GM12878 (cell line): ENCODE data around the gene RAD51B. TPM values are rescaled to one million over a fixed set of nuclear protein-coding genes. Genes with fewer than 3 reads are reported as not detected.

Experiments used
- ATAC-seq: fragments of 200-7000 bp; cut with Tn5 transposase; 3 replicates; pipeline ENCODE4 v1.9.1; 2020; ENCODE audit warnings: mild to moderate bottlenecking, moderate library complexity
- BruUV-seq: library from RNA; stranded (reverse); fragments of 400-500 nt; replicated peaks from 2 replicates; lab custom pipeline; 2021; lab: Mats Ljungman, UMichigan
- CTCF ChIA-PET: fragments of 300-600 bp; sonication (Branson Sonifier 250); formaldehyde crosslinking; extraction: SDS; loops from one replicate; lab custom pipeline; 2021; ENCODE audit warnings: inconsistent platforms; lab: Yijun Ruan, JAX
- POLR2A ChIA-PET: fragments of 350-600 bp; formaldehyde crosslinking; extraction: SDS; loops from one replicate; lab custom pipeline; 2021; ENCODE audit warnings: inconsistent platforms; lab: Charles Lee
- RAD21 ChIA-PET: fragments of 300-600 bp; sonication (Branson Sonifier 250); formaldehyde crosslinking; loops from one replicate; lab custom pipeline; 2023; ENCODE audit warnings: antibody characterized with exemption; ENCODE audit not compliant: unreplicated experiment; lab: Charles Lee
- SMC1A ChIA-PET: fragments of 300-600 bp; sonication (Branson Sonifier 250); formaldehyde crosslinking; loops from one replicate; lab custom pipeline; 2023; ENCODE audit not compliant: unreplicated experiment, uncharacterized antibody; lab: Charles Lee
- DNase-seq: peaks from one replicate; pipeline ENCODE4 v3.0.0-alpha.2; 2011; ENCODE audit warnings: low read depth, low spot score
- FAIRE-seq: peaks from 3 replicates; lab custom pipeline; 2011; peaks lifted over from hg19 to GRCh38; lab: Jason Lieb, UNC
- H2AFZ ChIP-seq: 2 replicates; pipeline ENCODE4 v1.6.0; 2011; ENCODE audit warnings: low read depth, low read length, control low read depth; ENCODE audit not compliant: control insufficient read depth
- H3K27ac ChIP-seq: 2 replicates; pipeline ENCODE4 v1.5.1; 2011; ENCODE audit warnings: control low read depth; ENCODE audit not compliant: control insufficient read depth, insufficient read depth
- H3K27me3 ChIP-seq, 2 experiments: replicated peaks in 1 of 2; 2 replicates each; pipeline versions ENCODE4 v1.6.0 to v1.6.1; 2011; ENCODE audit warnings: low read length in 1 of 2; ENCODE audit not compliant: control insufficient read depth in 2 of 2, insufficient read depth in 2 of 2
- H3K36me3 ChIP-seq, 2 experiments: 2 replicates each; pipeline ENCODE4 v1.5.1; 2011; ENCODE audit warnings: low read length in 1 of 2; ENCODE audit not compliant: control insufficient read depth in 2 of 2, insufficient read depth in 2 of 2
- H3K4me1 ChIP-seq: 2 replicates; pipeline ENCODE4 v1.6.1; 2011; ENCODE audit warnings: mild to moderate bottlenecking, low read length, moderate library complexity, mixed read lengths; ENCODE audit not compliant: control insufficient read depth, insufficient read depth
- H3K4me2 ChIP-seq: 2 replicates; pipeline ENCODE4 v1.6.0; 2011; ENCODE audit warnings: control low read depth; ENCODE audit not compliant: control insufficient read depth, insufficient read depth
- H3K4me3 ChIP-seq: fragments of 200-600 bp; sonication (generic); 2 replicates; pipeline ENCODE4 v1.5.1; 2016
- H3K79me2 ChIP-seq: 2 replicates; pipeline ENCODE4 v1.6.0; 2011; ENCODE audit warnings: low read length; ENCODE audit not compliant: control insufficient read depth, insufficient read depth
- H3K9ac ChIP-seq: 2 replicates; pipeline ENCODE4 v1.8.0; 2011; ENCODE audit warnings: low read length, control low read depth, mixed read lengths; ENCODE audit not compliant: control insufficient read depth, insufficient read depth
- H3K9me3 ChIP-seq: replicated peaks from 3 replicates; pipeline ENCODE4 v1.5.1; 2011; ENCODE audit warnings: mild to moderate bottlenecking, low read length; ENCODE audit not compliant: control insufficient read depth, insufficient read depth
- H4K20me1 ChIP-seq: 2 replicates; pipeline ENCODE4 v1.6.0; 2011; ENCODE audit not compliant: control insufficient read depth, insufficient read depth
- BCL11A ChIP-seq: IDR thresholded peaks from 2 replicates; pipeline ENCODE4 v1.6.1; 2011; ENCODE audit warnings: low read depth, low read length
- CBX3 ChIP-seq: fragments of 200-600 bp; sonication (generic); IDR thresholded peaks from 2 replicates; pipeline ENCODE4 v1.6.1; 2016; ENCODE audit warnings: low read depth, borderline replicate concordance
- ESRRA ChIP-seq: IDR thresholded peaks from 2 replicates; pipeline ENCODE4 v1.6.1; 2012; ENCODE audit warnings: mild to moderate bottlenecking, low read length, improper control_type of control experiment
- HDAC6 ChIP-seq: fragments of 200-600 bp; sonication (generic); IDR thresholded peaks from one replicate; pipeline ENCODE4 v1.8.0; 2017; ENCODE audit warnings: antibody characterized with exemption; ENCODE audit not compliant: unreplicated experiment
- KDM1A ChIP-seq: fragments of 200-600 bp; sonication (generic); IDR thresholded peaks from 2 replicates; pipeline ENCODE4 v1.6.1; 2016; ENCODE audit warnings: borderline replicate concordance
- MTA3 ChIP-seq: IDR thresholded peaks from 2 replicates; pipeline ENCODE4 v1.6.1; 2012; ENCODE audit warnings: low read length, inconsistent platforms, borderline replicate concordance
- NR2C1 ChIP-seq: fragments of 450-650 bp; IDR thresholded peaks from 2 replicates; pipeline ENCODE4 v1.6.1; 2017; ENCODE audit warnings: antibody characterized with exemption, mild to moderate bottlenecking, moderate library complexity
- RB1 ChIP-seq: fragments of 450-650 bp; formaldehyde crosslinking; IDR thresholded peaks from 2 replicates; pipeline ENCODE4 v1.6.1; 2017; ENCODE audit warnings: mild to moderate bottlenecking, borderline replicate concordance
- WGBS: methylation state at CpG from one replicate; pipeline ENCODE4 v1.1.6; 2016; ENCODE audit warnings: low lambda C conversion rate; ENCODE audit not compliant: insufficient replicate concordance, insufficient coverage; ENCODE audit errors: missing lambda C conversion rate; 5-methylcytosine and 5-hydroxymethylcytosine counted together
- in situ Hi-C: fragments of 300-500 bp; cut with MboI; formaldehyde crosslinking; loops from 9 replicates; pipeline ENCODE4 v1.14.3; 2018; ENCODE audit warnings: mixed read lengths
- intact Hi-C: fragments of 100-400 bp; cut with micrococcal nuclease; formaldehyde crosslinking; loops from one replicate; pipeline ENCODE4 v1.14.2; 2022; ENCODE audit not compliant: unreplicated experiment
- polyA plus RNA-seq, 11 experiments: library from polyadenylated mRNA; depleted of rRNA in 4 of 11; unstranded in 6 of 11; stranded (reverse) in 5 of 11; fragments of >200 nt; fragmentation: Nextera tagmentation in 4 of 11; fragmentation: Illumina TruSeq in 1 of 11; extraction: Ambion mirVana in 4 of 11; extraction: Trizol in 1 of 11; gene quantifications; 1 replicate in 1 of 11; 2 replicates in 10 of 11; pipeline versions ENCODE4 v1.2.1 to v1.2.3, GENCODE V29; 2011 to 2016; ENCODE audit warnings: inconsistent platforms in 2 of 11, missing spikeins in 2 of 11, low read depth in 1 of 11
- total RNA-seq, 4 experiments: library from RNA; depleted of rRNA in 3 of 4; stranded (reverse); fragments of >200 nt in 3 of 4; fragmentation: Illumina TruSeq in 1 of 4; extraction: Trizol in 1 of 4; gene quantifications; 2 replicates each; pipeline versions ENCODE4 v1.2.1 to v1.2.3, GENCODE V29; 2013 to 2021
- TF ChIP-seq, protein P1 (sequence below): fragments of 150-350 bp; IDR thresholded peaks from 2 replicates; pipeline ENCODE4 v1.6.1; 2016; ENCODE audit warnings: low read depth, low read length
- TF ChIP-seq, protein P2 (sequence below): IDR thresholded peaks from 2 replicates; pipeline ENCODE4 v1.6.1; 2012; ENCODE audit warnings: low read depth, low read length, improper control_type of control experiment

The RAD51B gene
- total and polyA plus RNA-seq, 10 of the 15 experiments (the other 5 are each of a cell fraction or from before 2014, with no cell fraction given) = 9.8 to 26.8 (median 21.3) TPM

DNA sequence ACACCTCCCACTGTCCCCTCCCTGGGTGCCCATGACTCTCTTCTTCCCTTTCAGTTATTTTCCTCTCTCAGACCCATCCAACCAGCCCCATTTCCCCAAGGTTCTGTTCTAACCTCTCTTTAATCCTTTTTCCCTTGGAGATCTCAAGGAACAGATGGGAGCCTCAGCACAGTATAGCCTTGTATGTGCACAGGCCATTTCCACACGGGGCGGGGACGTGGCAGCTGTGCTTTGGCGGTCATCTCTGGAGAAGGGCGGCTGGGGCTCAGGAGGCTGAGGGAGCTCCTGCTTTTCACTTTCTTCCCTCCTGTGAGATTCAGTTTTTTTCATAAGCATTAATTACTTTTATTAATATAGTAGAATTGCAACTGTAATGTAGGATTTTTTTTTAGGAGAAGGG is 761.1 kb downstream of the RAD51B start:
- in situ Hi-C loops = no loop called here

DNA sequence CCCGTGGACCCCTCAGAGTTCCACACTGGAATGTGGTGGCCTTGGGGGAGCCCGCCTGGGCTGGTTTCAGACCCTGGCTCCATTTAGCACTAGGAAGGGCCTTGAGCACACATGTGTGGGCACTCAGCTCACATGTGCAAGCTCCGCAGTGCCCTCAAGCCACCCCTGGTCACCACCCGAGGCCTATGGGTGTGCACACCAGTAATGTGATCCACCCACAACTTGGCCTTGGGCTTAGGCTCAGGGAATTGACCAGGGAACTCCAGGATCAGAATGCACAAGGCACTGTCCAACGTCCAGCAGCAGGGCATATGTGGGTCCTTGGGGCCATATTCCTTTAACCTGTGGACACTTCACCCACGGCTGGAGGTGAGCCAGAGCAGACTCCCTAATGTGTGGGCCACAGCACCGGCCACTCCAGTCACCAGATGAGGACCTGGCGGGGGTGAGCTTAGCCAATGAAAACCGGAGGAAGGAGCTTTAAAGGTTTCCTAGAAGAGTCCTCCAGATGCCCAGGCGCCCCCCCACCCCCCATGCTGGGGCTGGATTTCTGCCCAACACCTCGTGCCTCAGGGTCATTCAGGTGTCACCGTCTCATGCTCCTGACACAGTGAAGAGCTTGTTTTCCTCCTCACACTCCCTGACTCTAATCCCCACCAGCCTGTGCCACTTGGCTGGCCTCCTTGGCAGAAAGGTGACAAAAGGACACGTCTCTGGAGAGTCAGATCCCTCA is 764.1 kb downstream of the RAD51B start:
- no peak overlapping the region for H3K4me2 ChIP-seq
- TF ChIP-seq, protein P1, sequence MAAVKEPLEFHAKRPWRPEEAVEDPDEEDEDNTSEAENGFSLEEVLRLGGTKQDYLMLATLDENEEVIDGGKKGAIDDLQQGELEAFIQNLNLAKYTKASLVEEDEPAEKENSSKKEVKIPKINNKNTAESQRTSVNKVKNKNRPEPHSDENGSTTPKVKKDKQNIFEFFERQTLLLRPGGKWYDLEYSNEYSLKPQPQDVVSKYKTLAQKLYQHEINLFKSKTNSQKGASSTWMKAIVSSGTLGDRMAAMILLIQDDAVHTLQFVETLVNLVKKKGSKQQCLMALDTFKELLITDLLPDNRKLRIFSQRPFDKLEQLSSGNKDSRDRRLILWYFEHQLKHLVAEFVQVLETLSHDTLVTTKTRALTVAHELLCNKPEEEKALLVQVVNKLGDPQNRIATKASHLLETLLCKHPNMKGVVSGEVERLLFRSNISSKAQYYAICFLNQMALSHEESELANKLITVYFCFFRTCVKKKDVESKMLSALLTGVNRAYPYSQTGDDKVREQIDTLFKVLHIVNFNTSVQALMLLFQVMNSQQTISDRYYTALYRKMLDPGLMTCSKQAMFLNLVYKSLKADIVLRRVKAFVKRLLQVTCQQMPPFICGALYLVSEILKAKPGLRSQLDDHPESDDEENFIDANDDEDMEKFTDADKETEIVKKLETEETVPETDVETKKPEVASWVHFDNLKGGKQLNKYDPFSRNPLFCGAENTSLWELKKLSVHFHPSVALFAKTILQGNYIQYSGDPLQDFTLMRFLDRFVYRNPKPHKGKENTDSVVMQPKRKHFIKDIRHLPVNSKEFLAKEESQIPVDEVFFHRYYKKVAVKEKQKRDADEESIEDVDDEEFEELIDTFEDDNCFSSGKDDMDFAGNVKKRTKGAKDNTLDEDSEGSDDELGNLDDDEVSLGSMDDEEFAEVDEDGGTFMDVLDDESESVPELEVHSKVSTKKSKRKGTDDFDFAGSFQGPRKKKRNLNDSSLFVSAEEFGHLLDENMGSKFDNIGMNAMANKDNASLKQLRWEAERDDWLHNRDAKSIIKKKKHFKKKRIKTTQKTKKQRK = no peak
- no peak for TF ChIP-seq CBX3
- CTCF ChIA-PET = no interaction called here

More for the DNA sequence above, 761.1 kb downstream of the RAD51B start:
- CTCF ChIA-PET = no interaction called here
- ATAC-seq = no peak
- TF ChIP-seq, protein P2, sequence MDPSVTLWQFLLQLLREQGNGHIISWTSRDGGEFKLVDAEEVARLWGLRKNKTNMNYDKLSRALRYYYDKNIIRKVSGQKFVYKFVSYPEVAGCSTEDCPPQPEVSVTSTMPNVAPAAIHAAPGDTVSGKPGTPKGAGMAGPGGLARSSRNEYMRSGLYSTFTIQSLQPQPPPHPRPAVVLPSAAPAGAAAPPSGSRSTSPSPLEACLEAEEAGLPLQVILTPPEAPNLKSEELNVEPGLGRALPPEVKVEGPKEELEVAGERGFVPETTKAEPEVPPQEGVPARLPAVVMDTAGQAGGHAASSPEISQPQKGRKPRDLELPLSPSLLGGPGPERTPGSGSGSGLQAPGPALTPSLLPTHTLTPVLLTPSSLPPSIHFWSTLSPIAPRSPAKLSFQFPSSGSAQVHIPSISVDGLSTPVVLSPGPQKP = no peak
- TF ChIP-seq MTA3 (no peak), KDM1A (no peak), BCL11A (no peak), HDAC6 (no peak), NR2C1 (no peak), ESRRA (no peak), RB1 (no peak)
- SMC1A ChIA-PET = no interaction called here
- Histone ChIP-seq H3K9me3 (peaks cover 1% of the 10 kb centered on the region; the same call in 1 of the 3 replicates), H3K79me2 (no peaks in the 10 kb centered on the region), H3K27me3 (no peaks in the 10 kb centered on the region), H3K4me2 (no peak overlapping the region), H2AFZ (no peak overlapping the region), H4K20me1 (no peaks in the 10 kb centered on the region), H3K36me3 (no peaks in the 10 kb centered on the region), H3K4me3 (no peak overlapping the region), H3K4me1 (no peaks in the 10 kb centered on the region), H3K27ac (no peak overlapping the region), H3K9ac (no peak overlapping the region)
- FAIRE-seq = no peak
- POLR2A ChIA-PET = interaction anchor here (0.5 kb wide), 1 partner anchor 65 kb away, joined by 5 read pairs; no protein-coding TSS in a partner anchor
- WGBS = 67% methylated on average over 5 of the region's 5 CpGs
- RAD21 ChIA-PET = no interaction called here
- BruUV-seq = no TSS peak
- intact Hi-C loops = no loop called here
- no peak for DNase-seq

More for the DNA sequence above, 764.1 kb downstream of the RAD51B start:
- BruUV-seq = no TSS peak
- POLR2A ChIA-PET = no interaction called here
- no peak overlapping the region for H2AFZ ChIP-seq
- no peak overlapping the region for H3K27ac ChIP-seq
- H3K4me3 ChIP-seq = no peak overlapping the region
- WGBS = 39% methylated on average over 12 of the region's 13 CpGs
- H3K27me3 ChIP-seq = no peaks in the 10 kb centered on the region
- no peak overlapping the region for H3K9ac ChIP-seq
- DNase-seq = no peak
- no peaks in the 10 kb centered on the region for H3K4me1 ChIP-seq
- in situ Hi-C loops = no loop called here
- H3K79me2 ChIP-seq = no peaks in the 10 kb centered on the region
- RAD21 ChIA-PET = no interaction called here
- intact Hi-C loops = no loop called here
- no peaks in the 10 kb centered on the region for H4K20me1 ChIP-seq
- SMC1A ChIA-PET = no interaction called here
- no peak for FAIRE-seq
- H3K36me3 ChIP-seq = no peaks in the 10 kb centered on the region
- H3K9me3 ChIP-seq = peaks cover 1% of the 10 kb centered on the region; the same call in 1 of the 3 replicates
- ATAC-seq = no peak
